Omental fat pad (tissue), 4 donors: Measurements from ENCODE around the gene TDRD7. TPM values are rescaled to one million over a fixed set of nuclear protein-coding genes. Genes with fewer than 3 reads are reported as not detected.

ENCODE experiments used
- ATAC-seq: fragments of 150-250 bp; one replicate; pipeline ENCODE4 v1.9.1; 2016; ENCODE audit warnings: mild to moderate bottlenecking, moderate library complexity; ENCODE audit not compliant: low FRiP score
- DNase-seq: peaks from one replicate; pipeline ENCODE4 v3.0.0-alpha.2; 2019; ENCODE audit warnings: low spot score
- total RNA-seq, 4 donors: library from RNA; depleted of rRNA; stranded (reverse); fragments of >200 nt; gene quantifications; one replicate each; pipeline ENCODE4 v1.1.0, GENCODE V29; 2016
- TF ChIP-seq, protein P1 (sequence below), 3 donors: fragments of 450-650 bp; IDR thresholded peaks; one replicate each; pipeline ENCODE4 v1.5.1; 2016 to 2017; ENCODE audit warnings: antibody characterized with exemption in 3 of 3, mild to moderate bottlenecking in 3 of 3, moderate library complexity in 2 of 3

TDRD7 gene
- total RNA-seq, 4 donors from 2014 or later, result 8.0 to 18.1 (median 11.1) TPM

GRCh38 chr9:97387936-97388684 lies 23.8 kb upstream of the TDRD7 start:
- ATAC-seq (no peak), DNase-seq (no peak)
- TF ChIP-seq, protein P1, sequence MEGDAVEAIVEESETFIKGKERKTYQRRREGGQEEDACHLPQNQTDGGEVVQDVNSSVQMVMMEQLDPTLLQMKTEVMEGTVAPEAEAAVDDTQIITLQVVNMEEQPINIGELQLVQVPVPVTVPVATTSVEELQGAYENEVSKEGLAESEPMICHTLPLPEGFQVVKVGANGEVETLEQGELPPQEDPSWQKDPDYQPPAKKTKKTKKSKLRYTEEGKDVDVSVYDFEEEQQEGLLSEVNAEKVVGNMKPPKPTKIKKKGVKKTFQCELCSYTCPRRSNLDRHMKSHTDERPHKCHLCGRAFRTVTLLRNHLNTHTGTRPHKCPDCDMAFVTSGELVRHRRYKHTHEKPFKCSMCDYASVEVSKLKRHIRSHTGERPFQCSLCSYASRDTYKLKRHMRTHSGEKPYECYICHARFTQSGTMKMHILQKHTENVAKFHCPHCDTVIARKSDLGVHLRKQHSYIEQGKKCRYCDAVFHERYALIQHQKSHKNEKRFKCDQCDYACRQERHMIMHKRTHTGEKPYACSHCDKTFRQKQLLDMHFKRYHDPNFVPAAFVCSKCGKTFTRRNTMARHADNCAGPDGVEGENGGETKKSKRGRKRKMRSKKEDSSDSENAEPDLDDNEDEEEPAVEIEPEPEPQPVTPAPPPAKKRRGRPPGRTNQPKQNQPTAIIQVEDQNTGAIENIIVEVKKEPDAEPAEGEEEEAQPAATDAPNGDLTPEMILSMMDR (IDR thresholded peaks at IDR 0.05), result no peak

DNA sequence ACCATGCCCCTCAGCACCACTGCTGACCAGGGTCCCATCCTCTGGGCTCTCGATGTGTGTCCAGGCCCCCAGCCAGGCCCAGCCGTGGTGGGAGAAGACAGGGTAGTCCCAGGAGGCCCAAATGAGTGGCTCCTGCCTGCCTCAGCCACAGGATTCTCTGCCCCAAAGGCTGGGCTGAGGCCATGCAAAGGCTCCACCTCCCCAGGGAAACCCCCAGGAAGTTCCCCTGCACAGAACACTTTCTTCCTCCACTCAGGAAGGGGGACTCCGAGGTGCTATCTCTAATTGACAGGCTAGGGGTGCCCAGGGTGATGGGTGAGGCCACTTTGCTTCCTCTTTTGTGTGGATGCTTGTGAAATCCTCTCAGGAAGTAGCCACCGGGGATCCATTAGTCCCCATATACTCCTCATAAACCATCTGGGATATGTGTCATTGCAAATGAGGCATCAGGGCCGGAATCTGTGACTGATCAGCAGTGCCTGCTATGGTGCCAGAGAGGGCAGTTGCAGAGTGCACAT lies 23.1 kb upstream of the TDRD7 start:
- DNase-seq (no peak), ATAC-seq (no peak)
- TF ChIP-seq, protein P1 (IDR thresholded peaks at IDR 0.05), result no peak

- ATAC-seq, result no peak
- TF ChIP-seq, protein P1 (IDR thresholded peaks at IDR 0.05), result no peak
Observed at GRCh38 chr9:97389249-97389648, 22.6 kb upstream of the TDRD7 start.

DNA sequence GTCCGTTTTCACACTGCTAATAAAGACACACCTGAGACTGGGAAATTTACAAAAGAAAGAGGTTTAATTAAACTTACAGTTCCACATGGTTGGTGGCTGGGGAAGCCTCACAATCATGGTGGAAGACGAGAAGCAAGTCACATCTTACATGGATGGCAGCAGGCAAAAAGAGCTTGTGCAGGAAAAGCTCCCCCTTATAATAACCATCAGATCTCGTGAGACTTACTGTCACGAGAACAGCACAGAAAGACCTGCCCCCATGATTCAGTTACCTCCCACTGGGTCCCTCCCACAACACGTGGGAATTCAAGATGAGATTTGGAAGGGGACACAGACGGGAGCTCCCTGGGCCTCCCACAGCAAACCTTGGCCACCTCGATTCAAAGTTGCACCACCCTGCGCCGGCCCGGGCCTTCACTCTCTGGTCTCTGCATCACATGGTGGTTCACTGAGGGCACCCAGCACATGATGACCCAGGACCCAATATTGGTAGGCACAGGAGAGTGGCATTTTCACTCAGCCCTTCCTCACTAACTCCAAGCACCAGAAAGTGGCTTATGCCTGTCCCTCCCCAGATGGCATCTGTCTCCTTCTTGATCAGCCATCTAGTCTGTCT lies 21.0 kb upstream of the TDRD7 start:
- TF ChIP-seq, protein P1 (IDR thresholded peaks at IDR 0.05), result no peak
- ATAC-seq (no peak), DNase-seq (no peak)

More at GRCh38 chr9:97389249-97389648, 22.6 kb upstream of the TDRD7 start:
- no peak for DNase-seq

DNA sequence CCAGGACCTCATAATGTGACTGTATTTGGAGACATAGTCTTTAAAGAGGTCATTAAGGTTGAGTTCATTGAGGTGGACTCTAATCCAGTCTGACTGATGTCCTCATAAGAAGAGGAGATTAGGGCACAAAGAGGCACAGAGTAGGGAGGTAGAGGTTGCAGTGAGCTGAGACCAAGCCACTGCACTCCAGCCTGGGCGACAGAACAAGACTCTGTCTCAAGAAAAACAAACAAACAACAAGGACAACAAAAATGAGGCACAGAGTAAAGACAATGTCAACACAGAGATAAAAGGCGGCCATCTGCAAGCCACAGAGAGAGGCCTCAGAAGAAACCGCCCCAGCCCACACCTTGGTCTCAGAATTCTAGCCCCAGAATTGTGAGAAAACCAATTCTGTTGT lies 17.0 kb upstream of the TDRD7 start:
- TF ChIP-seq, protein P1 (IDR thresholded peaks at IDR 0.05), result no peak
- DNase-seq, result no peak
- no peak for ATAC-seq

- TF ChIP-seq, protein P1 (IDR thresholded peaks at IDR 0.05), result no peak
- no peak for DNase-seq
- no peak for ATAC-seq
Observed at GRCh38 chr9:97395745-97396144, 16.2 kb upstream of the TDRD7 start.
